SK-N-MC (cell line): ENCODE data around the gene CDKAL1.

Source experiments
- EZH2 ChIP-seq: fragments of 200-600 bp; sonication (generic); IDR thresholded peaks from one replicate; pipeline ENCODE4 v1.6.1; 2017; ENCODE audit warnings: antibody characterized with exemption
- POLR2AphosphoS5 ChIP-seq: IDR thresholded peaks from 2 replicates; pipeline ENCODE4 v1.6.1; 2012; ENCODE audit warnings: mild to moderate bottlenecking, low read depth, low read length, borderline replicate concordance

- TF ChIP-seq EZH2 (no peak), POLR2AphosphoS5 (no peak)
Observed at GRCh38 chr6:21051777-21052176, 517.5 kb downstream of the CDKAL1 start.
